Measurements from ENCODE around the gene GNE.

The GNE gene

GRCh38 chr9:36169708-36170107, 88.5 kb downstream of the GNE start:
- DNase-seq (ENCODE audit: low read depth in 1 of 2, low spot score in 1 of 2): no peak

- no peak for DNase-seq (ENCODE audit: low read depth in 1 of 2, low spot score in 1 of 2)
Observed at GRCh38 chr9:36169166-36169565, 89.1 kb downstream of the GNE start, which contains the start of gene CCIN. Gene CCIN, plus strand, starts transcription at chr9:36169388. Its CDS starts 115 bp downstream, at chr9:36169503.

GRCh38 chr9:36166168-36166927, 91.9 kb downstream of the GNE start:
- peak; percentile 66 to 80 for DNase-seq (ENCODE audit: low read depth in 1 of 2, low spot score in 1 of 2)

GRCh38 chr9:36165826-36166167, 92.5 kb downstream of the GNE start:
- DNase-seq (ENCODE audit: low read depth in 1 of 2, low spot score in 1 of 2): no peak

- no peak for DNase-seq (ENCODE audit: low read depth in 1 of 2, low spot score in 1 of 2)
Observed at GRCh38 chr9:36164989-36165388, 93.3 kb downstream of the GNE start.
